Trophoblast cell (in vitro differentiated cells and primary cell): ENCODE measurements around the gene TTC17.
"Not testable (repeated sequence)": the region's sequence is repeated elsewhere in the genome, so short reads cannot be mapped to it uniquely, and the experiment has no call there.

Source experiments
- DNase-seq, 2 donors: peaks; one replicate each; pipeline ENCODE4 v3.0.0-alpha.2; 2016
- H2AFZ ChIP-seq: 2 replicates; pipeline ENCODE4 v1.6.1; 2013; ENCODE audit warnings: low read length, moderate library complexity, mild to moderate bottlenecking; ENCODE audit not compliant: insufficient read depth, poor library complexity
- H2AK5ac ChIP-seq: 2 replicates; pipeline ENCODE4 v1.6.1; 2013; ENCODE audit warnings: mild to moderate bottlenecking, low read length
- H2BK120ac ChIP-seq: 2 replicates; pipeline ENCODE4 v1.6.1; 2013; ENCODE audit warnings: low read length, mild to moderate bottlenecking, moderate library complexity; ENCODE audit not compliant: insufficient read depth, poor library complexity
- H2BK12ac ChIP-seq: 2 replicates; pipeline ENCODE4 v1.6.1; 2013; ENCODE audit warnings: mild to moderate bottlenecking, low read length, moderate library complexity
- H2BK5ac ChIP-seq: 2 replicates; pipeline ENCODE4 v1.6.1; 2013; ENCODE audit warnings: low read length, low read depth, moderate library complexity, mild to moderate bottlenecking; ENCODE audit not compliant: poor library complexity
- H3K14ac ChIP-seq: 2 replicates; pipeline ENCODE4 v1.6.1; 2013; ENCODE audit warnings: mild to moderate bottlenecking, low read length
- H3K18ac ChIP-seq: 2 replicates; pipeline ENCODE4 v1.6.1; 2013; ENCODE audit warnings: mild to moderate bottlenecking, low read length
- H3K23ac ChIP-seq: 2 replicates; pipeline ENCODE4 v1.6.1; 2013; ENCODE audit warnings: low read length
- H3K27ac ChIP-seq: 2 replicates; pipeline ENCODE4 v1.5.1; 2013; ENCODE audit warnings: low read depth, mild to moderate bottlenecking, inconsistent platforms, low read length, moderate library complexity
- H3K27me3 ChIP-seq: 2 replicates; pipeline ENCODE4 v1.6.1; 2013; ENCODE audit warnings: inconsistent platforms, mild to moderate bottlenecking, low read length, moderate library complexity; ENCODE audit not compliant: insufficient read depth
- H3K36me3 ChIP-seq, 2 experiments: 1 replicate in 1 of 2; 2 replicates in 1 of 2; pipeline ENCODE4 v1.6.1; 2013; ENCODE audit warnings: low read length in 2 of 2, mild to moderate bottlenecking in 2 of 2, moderate library complexity in 1 of 2; ENCODE audit not compliant: insufficient read depth in 2 of 2, control insufficient read depth in 1 of 2
- H3K4ac ChIP-seq: 2 replicates; pipeline ENCODE4 v1.6.1; 2013; ENCODE audit warnings: low read depth, mild to moderate bottlenecking, low read length, moderate library complexity
- H3K4me1 ChIP-seq, 2 experiments: 1 replicate in 1 of 2; 2 replicates in 1 of 2; pipeline ENCODE4 v1.6.1; 2013; ENCODE audit warnings: low read length in 2 of 2, mild to moderate bottlenecking in 2 of 2, moderate library complexity in 1 of 2; ENCODE audit not compliant: insufficient read depth in 2 of 2, control insufficient read depth in 1 of 2
- H3K4me2 ChIP-seq: 2 replicates; pipeline ENCODE4 v1.6.1; 2013; ENCODE audit warnings: inconsistent platforms, mild to moderate bottlenecking, low read length, moderate library complexity
- H3K4me3 ChIP-seq: 2 replicates; pipeline ENCODE4 v1.5.1; 2013; ENCODE audit warnings: mild to moderate bottlenecking, low read depth, low read length, inconsistent platforms
- H3K79me1 ChIP-seq: one replicate; pipeline ENCODE4 v1.6.1; 2013; ENCODE audit warnings: low read length
- H3K79me2 ChIP-seq: 2 replicates; pipeline ENCODE4 v1.6.1; 2013; ENCODE audit warnings: low read length, mild to moderate bottlenecking; ENCODE audit not compliant: control insufficient read depth, insufficient read depth, poor library complexity
- H3K9ac ChIP-seq: 2 replicates; pipeline ENCODE4 v1.6.1; 2013; ENCODE audit warnings: mild to moderate bottlenecking, low read length
- H3K9me3 ChIP-seq: 2 replicates; pipeline ENCODE4 v1.6.1; 2013; ENCODE audit warnings: low read depth, mild to moderate bottlenecking, control low read depth, inconsistent platforms, low read length; ENCODE audit not compliant: insufficient read depth
- H4K12ac ChIP-seq: 2 replicates; pipeline ENCODE4 v1.6.1; 2013; ENCODE audit warnings: low read depth, mild to moderate bottlenecking, low read length, moderate library complexity
- H4K8ac ChIP-seq: 2 replicates; pipeline ENCODE4 v1.6.1; 2013; ENCODE audit warnings: low read depth, mild to moderate bottlenecking, low read length, moderate library complexity
- H4K91ac ChIP-seq: one replicate; pipeline ENCODE4 v1.6.1; 2013; ENCODE audit warnings: low read depth, mild to moderate bottlenecking, low read length, moderate library complexity
- WGBS: extraction: QIAGEN DNeasy Blood & Tissue Kit; methylation state at CpG from one replicate; pipeline ENCODE4 v1.1.7; 2013; ENCODE audit warnings: missing lambda C conversion rate; ENCODE audit not compliant: insufficient read length, insufficient coverage; ENCODE audit errors: extremely low coverage; 5-methylcytosine and 5-hydroxymethylcytosine counted together

Gene TTC17

DNA sequence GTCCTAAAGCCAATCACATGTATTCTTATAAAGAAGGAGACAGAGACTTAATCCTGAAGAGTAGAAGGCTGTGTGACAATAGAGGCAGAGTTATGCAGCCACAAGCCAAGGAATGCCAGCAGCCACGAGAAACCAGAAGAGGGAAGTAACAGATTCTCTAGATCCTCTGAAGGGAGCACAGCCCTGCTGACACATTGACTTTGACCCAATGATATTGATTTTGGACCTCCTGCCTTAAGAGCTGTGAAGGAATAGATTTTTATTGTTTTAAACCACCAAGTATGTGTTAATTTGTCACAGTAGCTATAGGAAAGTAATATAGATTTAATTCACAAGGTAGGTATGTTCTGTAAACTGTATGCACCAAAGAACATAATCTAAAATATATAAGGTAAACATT is 103.6 kb downstream of the TTC17 start:
- no peaks in the 10 kb centered on the region for H3K79me2 ChIP-seq
- H3K14ac ChIP-seq: no peak overlapping the region
- H4K91ac ChIP-seq: no peak overlapping the region
- H3K4me1 ChIP-seq: no peaks in the 10 kb centered on the region
- no peak overlapping the region for H3K23ac ChIP-seq
- H4K8ac ChIP-seq: no peak overlapping the region
- H3K4me2 ChIP-seq: no peak overlapping the region
- no peak overlapping the region for H2AK5ac ChIP-seq
- no peak overlapping the region for H3K9ac ChIP-seq
- no peak overlapping the region for H3K4me3 ChIP-seq
- H2BK12ac ChIP-seq: no peak overlapping the region
- no peak overlapping the region for H3K4ac ChIP-seq
- no peak overlapping the region for H2BK120ac ChIP-seq
- no peaks in the 10 kb centered on the region for H3K27me3 ChIP-seq
- no peak for DNase-seq
- no peak overlapping the region for H4K12ac ChIP-seq
- H2BK5ac ChIP-seq: no peak overlapping the region
- H3K18ac ChIP-seq: no peak overlapping the region
- H3K9me3 ChIP-seq: peaks cover 1% of the 10 kb centered on the region
- no CpG with 5 or more reads among the region's 1 CpG for WGBS
- H3K79me1 ChIP-seq: no peaks in the 10 kb centered on the region
- no peak overlapping the region for H3K27ac ChIP-seq
- no peak overlapping the region for H2AFZ ChIP-seq
- H3K36me3 ChIP-seq: peaks cover 14 to 21% of the 10 kb centered on the region in 2 experiments

DNA sequence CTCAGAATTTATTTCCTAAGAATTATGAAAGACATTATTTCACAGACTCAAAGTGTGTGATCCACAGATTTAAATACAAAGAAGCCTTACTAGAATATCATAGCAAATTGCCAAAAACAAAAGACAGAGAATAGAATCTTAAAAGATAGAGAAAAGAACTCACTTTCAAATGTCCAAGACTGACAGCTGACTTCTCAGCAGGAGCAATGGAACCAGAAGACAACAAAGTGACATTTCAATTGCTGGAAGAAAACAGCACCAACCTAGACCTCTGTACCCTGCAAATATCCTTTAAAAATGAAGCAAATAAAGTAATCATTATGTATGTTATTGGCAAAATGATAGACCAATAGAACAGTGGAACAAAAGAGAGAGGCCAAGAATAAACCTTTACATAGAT is 109.2 kb downstream of the TTC17 start:
- Histone ChIP-seq H3K4me2 (no peak overlapping the region), H3K79me2 (no peaks in the 10 kb centered on the region), H3K4ac (no peak overlapping the region)

DNA sequence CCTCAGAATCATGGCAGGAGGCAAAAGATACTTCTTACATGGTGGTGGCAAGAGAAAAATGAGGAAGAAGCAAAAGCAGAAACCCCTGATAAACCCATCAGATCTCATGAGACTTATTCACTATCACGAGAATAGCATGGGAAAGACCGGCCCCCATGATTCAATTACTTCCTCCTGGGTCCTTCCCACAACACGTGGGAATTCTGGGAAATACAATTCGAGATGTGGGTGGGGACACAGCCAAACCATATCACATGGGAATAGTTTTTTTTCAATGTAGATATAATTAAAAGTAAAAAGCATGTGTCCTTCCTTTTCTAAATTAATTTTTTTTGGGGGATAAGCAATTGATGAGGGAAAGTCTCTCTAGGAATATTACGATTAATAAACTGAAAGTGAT is 118.8 kb downstream of the TTC17 start:
- not testable (repeated sequence) for H3K9me3 ChIP-seq, H2AFZ ChIP-seq, H2BK5ac ChIP-seq, H2BK120ac ChIP-seq, H3K4me2 ChIP-seq, H3K4ac ChIP-seq, H4K12ac ChIP-seq, DNase-seq, H3K23ac ChIP-seq, H3K4me3 ChIP-seq, H4K8ac ChIP-seq, H3K79me2 ChIP-seq, H3K36me3 ChIP-seq, H3K9ac ChIP-seq, H3K4me1 ChIP-seq, H3K18ac ChIP-seq, H3K27me3 ChIP-seq, H3K27ac ChIP-seq, H4K91ac ChIP-seq, H2AK5ac ChIP-seq, H3K79me1 ChIP-seq, H2BK12ac ChIP-seq, H3K14ac ChIP-seq
- no CpG with 5 or more reads among the region's 5 CpGs for WGBS

More for the DNA sequence above, 109.2 kb downstream of the TTC17 start:
- Histone ChIP-seq H3K9me3 (peaks cover 1% of the 10 kb centered on the region), H3K4me3 (no peak overlapping the region), H2BK12ac (no peak overlapping the region), H4K91ac (no peak overlapping the region), H2BK120ac (no peak overlapping the region), H3K4me1 (no peaks in the 10 kb centered on the region), H2AFZ (no peak overlapping the region), H2AK5ac (no peak overlapping the region), H4K8ac (no peak overlapping the region), H3K14ac (no peak overlapping the region), H3K18ac (no peak overlapping the region), H2BK5ac (no peak overlapping the region), H3K23ac (no peak overlapping the region), H3K9ac (no peak overlapping the region), H3K36me3 (peaks cover 3 to 10% of the 10 kb centered on the region in 2 experiments), H4K12ac (no peak overlapping the region), H3K27me3 (no peaks in the 10 kb centered on the region), H3K79me1 (no peaks in the 10 kb centered on the region), H3K27ac (no peak overlapping the region)
- DNase-seq: no peak

DNA sequence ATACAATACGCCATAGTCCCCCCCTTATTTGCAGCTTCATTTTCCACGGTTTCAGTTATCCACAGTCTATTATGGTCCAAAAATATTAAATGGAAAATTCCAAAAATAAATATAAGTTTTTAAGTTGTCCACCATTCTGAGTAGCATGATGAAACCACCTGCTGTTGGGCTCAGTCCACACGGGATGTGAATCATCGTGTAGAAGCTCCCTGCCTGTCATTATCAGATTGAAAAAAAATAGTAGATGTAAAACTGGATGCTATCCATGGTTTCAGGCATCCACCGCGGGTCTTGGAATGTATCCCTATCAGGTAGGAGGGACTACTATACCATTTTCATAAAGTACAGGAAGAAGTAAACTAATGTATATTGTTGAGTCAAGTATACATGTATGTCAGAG is 127.4 kb downstream of the TTC17 start:
- H3K14ac ChIP-seq: no peak overlapping the region
- no peaks in the 10 kb centered on the region for H3K79me2 ChIP-seq
- H3K9me3 ChIP-seq: no peaks in the 10 kb centered on the region
- H3K36me3 ChIP-seq: peaks cover 4 to 9% of the 10 kb centered on the region in 2 experiments
- no peak overlapping the region for H2BK12ac ChIP-seq
- H2BK120ac ChIP-seq: no peak overlapping the region
- no peak overlapping the region for H3K4me2 ChIP-seq
- H4K8ac ChIP-seq: no peak overlapping the region
- no peak for DNase-seq
- no peaks in the 10 kb centered on the region for H3K27me3 ChIP-seq
- no CpG with 5 or more reads among the region's 6 CpGs for WGBS
- no peak overlapping the region for H3K9ac ChIP-seq
- H2AK5ac ChIP-seq: no peak overlapping the region
- H3K23ac ChIP-seq: no peak overlapping the region
- H2AFZ ChIP-seq: no peak overlapping the region
- no peak overlapping the region for H4K91ac ChIP-seq
- H3K4me3 ChIP-seq: no peak overlapping the region
- H3K4ac ChIP-seq: no peak overlapping the region
- H3K27ac ChIP-seq: no peak overlapping the region
- H4K12ac ChIP-seq: no peak overlapping the region
- H3K79me1 ChIP-seq: no peaks in the 10 kb centered on the region
- no peak overlapping the region for H2BK5ac ChIP-seq
- H3K18ac ChIP-seq: no peak overlapping the region
- H3K4me1 ChIP-seq: no peaks in the 10 kb centered on the region
